ENCODE data around the gene ARRB2.
"Not testable (repeated sequence)": the region's sequence is repeated elsewhere in the genome, so short reads cannot be mapped to it uniquely, and the experiment has no call there.

Gene ARRB2

DNA sequence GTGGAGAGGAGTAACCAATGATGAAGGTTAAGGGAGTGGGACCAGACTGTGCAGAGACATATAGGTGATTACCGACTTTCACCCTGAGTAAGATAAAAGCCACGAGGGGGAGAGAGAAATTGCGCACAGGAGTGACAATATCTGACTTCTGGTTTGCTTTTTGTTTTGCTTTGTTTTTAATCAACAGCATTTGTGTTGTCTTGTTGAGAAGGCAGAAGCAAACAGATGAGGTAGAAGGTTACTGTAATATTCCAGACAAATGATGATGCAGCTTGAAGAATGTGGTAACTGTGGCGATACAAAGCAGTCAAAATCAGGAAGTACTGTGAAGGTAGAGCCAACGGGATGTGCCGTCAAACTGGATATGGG lies 14.0 kb upstream of the ARRB2 start:
- TF ChIP-seq, protein P1, sequence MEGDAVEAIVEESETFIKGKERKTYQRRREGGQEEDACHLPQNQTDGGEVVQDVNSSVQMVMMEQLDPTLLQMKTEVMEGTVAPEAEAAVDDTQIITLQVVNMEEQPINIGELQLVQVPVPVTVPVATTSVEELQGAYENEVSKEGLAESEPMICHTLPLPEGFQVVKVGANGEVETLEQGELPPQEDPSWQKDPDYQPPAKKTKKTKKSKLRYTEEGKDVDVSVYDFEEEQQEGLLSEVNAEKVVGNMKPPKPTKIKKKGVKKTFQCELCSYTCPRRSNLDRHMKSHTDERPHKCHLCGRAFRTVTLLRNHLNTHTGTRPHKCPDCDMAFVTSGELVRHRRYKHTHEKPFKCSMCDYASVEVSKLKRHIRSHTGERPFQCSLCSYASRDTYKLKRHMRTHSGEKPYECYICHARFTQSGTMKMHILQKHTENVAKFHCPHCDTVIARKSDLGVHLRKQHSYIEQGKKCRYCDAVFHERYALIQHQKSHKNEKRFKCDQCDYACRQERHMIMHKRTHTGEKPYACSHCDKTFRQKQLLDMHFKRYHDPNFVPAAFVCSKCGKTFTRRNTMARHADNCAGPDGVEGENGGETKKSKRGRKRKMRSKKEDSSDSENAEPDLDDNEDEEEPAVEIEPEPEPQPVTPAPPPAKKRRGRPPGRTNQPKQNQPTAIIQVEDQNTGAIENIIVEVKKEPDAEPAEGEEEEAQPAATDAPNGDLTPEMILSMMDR (IDR thresholded peaks at IDR 0.05; ENCODE audit: low read depth, low read length) = no peak
- no peak overlapping the region for H3K4me3 ChIP-seq (ENCODE audit: low read depth, low read length)
- in situ Hi-C loops (cut with HindIII; ENCODE audit: low sequenced_read_pairs) = no loop called here
- DNase-seq (ENCODE audit: low read depth, low spot score) = no peak

DNA sequence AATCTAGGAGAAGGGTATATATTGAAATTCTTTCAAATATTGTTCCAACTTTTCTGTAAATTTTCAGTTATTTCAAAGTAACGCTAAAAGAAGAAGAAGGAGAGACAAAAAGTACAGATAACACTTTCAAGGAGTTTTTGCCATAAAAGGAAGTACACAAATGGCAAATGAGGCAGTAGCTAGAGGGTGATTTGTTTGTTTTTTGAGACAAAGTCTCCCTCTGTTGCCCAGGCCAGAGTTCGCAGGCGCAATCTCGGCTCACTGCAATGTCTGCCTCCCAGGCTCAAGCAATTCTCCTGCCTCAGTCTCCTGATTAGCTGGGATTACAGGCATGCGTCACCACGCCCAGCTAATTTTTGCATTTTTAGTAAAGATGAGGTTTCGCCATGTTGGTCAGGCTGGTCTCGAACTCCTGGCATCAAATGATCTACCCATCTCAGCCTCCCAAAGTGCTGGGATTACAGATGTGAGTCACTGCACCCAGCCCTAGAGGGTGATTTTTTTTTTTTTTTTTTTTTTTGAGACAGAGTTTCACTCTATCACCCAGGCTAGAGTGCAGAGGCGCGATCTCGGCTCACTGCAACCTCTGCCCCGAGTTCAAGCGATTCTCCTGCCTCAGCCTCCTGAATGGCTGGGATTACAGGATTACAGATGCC lies 10.9 kb upstream of the ARRB2 start:
- in situ Hi-C loops (cut with HindIII; ENCODE audit: low sequenced_read_pairs); DNase-seq (ENCODE audit: low read depth, low spot score): not testable (repeated sequence)

DNA sequence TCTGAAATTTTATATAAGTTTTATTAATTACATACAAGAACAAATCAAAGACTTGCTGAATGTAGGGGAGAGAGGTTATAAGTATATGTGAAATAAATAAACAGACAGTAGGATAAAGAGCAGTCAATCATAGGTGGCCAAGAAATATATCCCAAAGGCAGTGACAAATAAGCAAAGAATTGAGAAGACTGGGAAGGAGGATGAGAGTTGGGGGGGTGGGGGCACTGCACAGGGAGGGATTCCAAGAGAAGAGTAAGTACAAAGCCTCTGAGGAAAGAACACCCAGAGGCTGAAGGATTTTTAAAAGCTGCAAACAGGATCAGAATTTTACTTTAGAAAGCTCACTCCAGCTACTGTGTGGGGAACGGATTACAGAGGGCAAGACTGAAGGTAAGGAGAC lies 9.3 kb upstream of the ARRB2 start:
- TF ChIP-seq, protein P1 (IDR thresholded peaks at IDR 0.05; ENCODE audit: low read depth, low read length) = no peak
- no peak for DNase-seq (ENCODE audit: low read depth, low spot score)
- H3K4me3 ChIP-seq (ENCODE audit: low read depth, low read length) = no peak overlapping the region
- in situ Hi-C loops (cut with HindIII; ENCODE audit: low sequenced_read_pairs) = no loop called here

More for the DNA sequence above, 10.9 kb upstream of the ARRB2 start:
- H3K4me3 ChIP-seq (ENCODE audit: low read depth, low read length) = not testable (repeated sequence)

DNA sequence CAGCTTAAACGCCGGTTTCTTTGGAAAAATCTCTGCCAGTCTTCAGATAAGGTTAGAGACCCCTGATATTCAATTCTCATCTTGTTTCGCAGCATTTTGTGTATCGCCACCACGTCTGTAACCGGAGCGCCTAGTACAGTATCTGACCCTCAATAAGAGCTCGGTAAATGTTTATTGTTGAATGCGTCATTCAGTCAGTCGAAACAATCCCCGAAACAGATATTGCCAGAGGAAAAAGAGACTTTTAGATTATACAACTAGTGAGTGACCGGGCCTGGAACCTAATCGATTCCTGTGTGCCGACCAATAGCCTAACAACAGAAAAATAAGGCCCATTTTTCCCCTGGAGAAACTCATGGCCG lies 7.1 kb upstream of the ARRB2 start:
- TF ChIP-seq, protein P1 (IDR thresholded peaks at IDR 0.05; ENCODE audit: low read depth, low read length) = no peak
- in situ Hi-C loops (cut with HindIII; ENCODE audit: low sequenced_read_pairs) = no loop called here
- peak overlapping the region; percentile 96 for H3K4me3 ChIP-seq (ENCODE audit: low read depth, low read length)
- DNase-seq (ENCODE audit: low read depth, low spot score) = no peak

DNA sequence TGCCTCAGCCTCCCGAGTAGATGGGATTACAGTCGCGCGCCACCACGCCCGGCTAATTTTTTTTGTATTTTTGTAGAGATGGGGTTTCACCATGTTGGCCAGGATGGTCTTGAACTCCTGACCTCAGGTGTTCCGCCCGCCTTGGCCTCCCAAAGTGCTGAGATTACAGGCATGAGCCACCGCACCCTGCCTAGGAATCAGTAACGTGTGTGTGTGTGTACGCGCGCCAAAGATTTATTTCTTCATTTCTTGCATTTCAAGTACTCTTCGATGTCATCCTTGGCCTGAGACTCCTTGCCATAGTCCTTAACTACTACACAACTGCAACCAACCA lies 5.9 kb upstream of the ARRB2 start:
- H3K4me3 ChIP-seq (ENCODE audit: low read depth, low read length) = peak overlapping the region; percentile 96
- DNase-seq (ENCODE audit: low read depth, low spot score); in situ Hi-C loops (cut with HindIII; ENCODE audit: low sequenced_read_pairs): not testable (repeated sequence)

DNA sequence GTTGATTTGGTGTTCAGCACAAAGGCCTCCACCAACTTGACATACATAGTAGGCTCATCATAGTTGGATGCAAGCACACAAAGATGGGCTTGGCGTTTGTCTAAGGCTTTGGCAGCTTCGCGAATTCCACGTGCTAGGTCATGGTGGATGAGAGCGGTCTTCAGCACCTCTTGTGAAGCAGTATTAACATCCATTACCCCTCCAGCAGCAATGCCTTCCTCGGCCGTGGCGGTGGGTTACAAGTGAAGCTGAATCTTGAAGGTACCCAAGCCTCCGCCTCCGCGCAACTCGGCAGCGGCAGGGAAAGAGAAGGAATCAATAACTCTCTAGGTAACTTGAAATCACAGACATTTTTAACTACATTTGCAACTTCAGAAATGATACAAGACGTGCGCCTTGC lies 5.4 kb upstream of the ARRB2 start:
- TF ChIP-seq, protein P1 (IDR thresholded peaks at IDR 0.05; ENCODE audit: low read depth, low read length) = no peak
- H3K4me3 ChIP-seq (ENCODE audit: low read depth, low read length) = no peak overlapping the region
- in situ Hi-C loops (cut with HindIII; ENCODE audit: low sequenced_read_pairs) = no loop called here
- no peak for DNase-seq (ENCODE audit: low read depth, low spot score)

DNA sequence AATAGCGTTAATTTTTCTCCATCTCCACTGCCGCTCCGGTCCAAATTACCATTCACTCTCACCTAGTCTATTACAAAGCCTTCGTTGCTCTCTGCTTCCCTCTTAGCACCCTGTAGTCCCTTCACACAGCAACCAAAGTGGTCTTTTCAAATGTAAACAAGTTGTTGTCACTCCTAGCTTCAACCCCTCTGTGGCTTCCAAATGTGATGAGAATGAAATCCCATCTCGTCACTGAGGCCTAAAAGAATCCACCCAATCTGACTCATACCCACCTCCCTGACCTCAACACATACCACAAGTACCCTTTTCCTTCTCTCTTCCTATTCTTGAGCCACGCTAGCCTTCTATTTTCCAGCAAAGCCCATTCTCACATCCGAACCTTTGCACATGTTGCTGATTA lies 4.3 kb upstream of the ARRB2 start:
- no peak for DNase-seq (ENCODE audit: low read depth, low spot score)
- TF ChIP-seq, protein P1 (IDR thresholded peaks at IDR 0.05; ENCODE audit: low read depth, low read length) = no peak
- no peak overlapping the region for H3K4me3 ChIP-seq (ENCODE audit: low read depth, low read length)
- in situ Hi-C loops (cut with HindIII; ENCODE audit: low sequenced_read_pairs) = no loop called here

DNA sequence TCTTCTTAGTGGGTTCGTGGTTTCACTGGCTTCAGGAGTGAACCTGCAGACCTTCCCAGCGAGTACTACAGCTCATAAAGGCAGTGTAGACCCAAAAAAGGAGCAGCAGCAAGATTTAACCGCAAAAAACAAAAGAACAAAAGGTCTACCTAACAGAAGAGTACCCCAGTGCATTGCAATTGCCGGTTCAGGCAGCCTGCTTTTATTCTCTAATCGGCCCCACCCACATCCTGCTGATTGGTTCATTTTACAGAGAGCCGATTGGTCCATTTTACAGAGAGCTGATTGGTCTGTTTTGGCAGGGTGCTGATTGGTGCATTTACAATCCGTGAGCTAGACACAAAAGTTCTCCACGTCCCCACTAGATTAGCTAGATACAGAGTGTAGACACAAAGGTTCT lies 2.0 kb upstream of the ARRB2 start:
- TF ChIP-seq, protein P1 (IDR thresholded peaks at IDR 0.05; ENCODE audit: low read depth, low read length) = no peak
- in situ Hi-C loops (cut with HindIII; ENCODE audit: low sequenced_read_pairs) = no loop called here
- no peak for DNase-seq (ENCODE audit: low read depth, low spot score)
- no peak overlapping the region for H3K4me3 ChIP-seq (ENCODE audit: low read depth, low read length)

Measured in astrocyte of the spinal cord (primary cell).